Cardiac muscle cell (in vitro differentiated cells and primary cell): Measurements from ENCODE around the gene PPFIBP2. TPM values are rescaled to one million over a fixed set of nuclear protein-coding genes. Genes with fewer than 3 reads are reported as not detected.

ENCODE experiments used
- DNase-seq, 2 donors: peaks; one replicate each; pipeline versions ENCODE4 v3.0.0 to v3.0.0-alpha.2; 2010 to 2017; ENCODE audit warnings: low read depth in 1 of 2, low spot score in 1 of 2
- H3K27ac ChIP-seq: fragments of 200-600 bp; sonication (generic); 2 replicates; pipeline ENCODE4 v1.5.1; 2016
- H3K27me3 ChIP-seq: fragments of 200-600 bp; sonication (generic); 2 replicates; pipeline ENCODE4 v1.6.0; 2016; ENCODE audit warnings: control low read depth
- H3K36me3 ChIP-seq: fragments of 200-600 bp; sonication (generic); 2 replicates; pipeline ENCODE4 v1.5.1; 2016; ENCODE audit warnings: control low read depth
- H3K4me1 ChIP-seq: fragments of 200-600 bp; sonication (generic); 2 replicates; pipeline ENCODE4 v1.8.1; 2017; ENCODE audit warnings: low read depth, mild to moderate bottlenecking, mixed run types
- H3K4me3 ChIP-seq: fragments of 200-600 bp; sonication (generic); 2 replicates; pipeline ENCODE4 v1.5.1; 2016; ENCODE audit warnings: mild to moderate bottlenecking
- H3K9me3 ChIP-seq: fragments of 200-600 bp; sonication (generic); 2 replicates; pipeline ENCODE4 v1.5.1; 2017; ENCODE audit warnings: low read depth, mild to moderate bottlenecking, control low read depth
- CTCF ChIP-seq: IDR thresholded peaks from 2 replicates; pipeline ENCODE4 v1.5.1; 2012; ENCODE audit warnings: low read depth, mild to moderate bottlenecking, low read length
- polyA plus RNA-seq: library from polyadenylated mRNA; unstranded; fragments of >200 nt; fragmentation: Nextera tagmentation; extraction: Ambion mirVana; gene quantifications from 2 replicates; pipeline ENCODE4 v1.2.1, GENCODE V29; 2016
- total RNA-seq: library from RNA; depleted of rRNA; stranded (reverse); fragments of >200 nt; gene quantifications from 2 replicates; pipeline ENCODE4 v1.2.3, GENCODE V29; 2016

The PPFIBP2 gene
- total and polyA plus RNA-seq, 2 experiments from 2014 or later: 8.0 to 13.2 TPM

GRCh38 chr11:7552666-7553065, 38.9 kb downstream of the PPFIBP2 start:
- Histone ChIP-seq H3K36me3 (no peaks in the 10 kb centered on the region), H3K4me3 (no peak overlapping the region), H3K4me1 (no peaks in the 10 kb centered on the region), H3K9me3 (no peaks in the 10 kb centered on the region), H3K27ac (no peak overlapping the region), H3K27me3 (no peaks in the 10 kb centered on the region)
- DNase-seq: no peak
- no peak for TF ChIP-seq CTCF

DNA sequence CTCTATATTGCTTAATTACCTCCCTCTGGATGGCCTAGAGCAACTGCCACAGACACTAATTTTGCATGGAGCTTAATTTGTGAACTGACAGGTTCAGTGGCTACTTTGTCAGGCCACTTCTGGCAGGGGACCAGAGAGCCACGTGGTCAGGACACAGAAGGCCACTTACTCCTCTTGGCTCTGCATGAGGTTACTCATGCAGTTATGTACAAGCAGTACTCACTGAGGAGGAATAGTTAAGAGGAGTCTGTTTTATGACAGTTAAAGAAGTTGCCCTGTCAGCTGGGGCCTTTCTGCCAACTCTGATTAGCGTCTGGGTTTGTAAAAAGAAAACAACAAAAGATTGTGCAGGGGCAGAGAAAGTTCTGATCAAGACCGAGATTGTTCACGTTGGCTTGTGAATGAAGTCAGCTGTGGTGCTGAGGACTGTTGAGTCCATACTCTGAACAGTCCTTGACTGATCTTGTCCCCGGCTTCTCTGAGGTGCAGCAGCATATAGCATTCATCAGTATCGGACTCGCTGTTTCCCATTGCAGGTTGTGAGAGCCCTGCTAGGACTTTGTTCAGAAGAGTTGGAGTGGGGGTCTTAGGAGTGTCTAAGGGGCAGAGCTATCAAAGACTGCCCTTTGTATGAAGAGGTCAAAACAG, 41.4 kb downstream of the PPFIBP2 start:
- Histone ChIP-seq H3K27ac (no peak overlapping the region), H3K27me3 (no peaks in the 10 kb centered on the region), H3K36me3 (no peaks in the 10 kb centered on the region), H3K4me1 (no peaks in the 10 kb centered on the region), H3K9me3 (no peaks in the 10 kb centered on the region), H3K4me3 (no peak overlapping the region)
- DNase-seq: no peak
- TF ChIP-seq CTCF: no peak

- Histone ChIP-seq H3K4me1 (no peaks in the 10 kb centered on the region), H3K27ac (no peak overlapping the region), H3K36me3 (no peaks in the 10 kb centered on the region), H3K4me3 (no peak overlapping the region), H3K27me3 (no peaks in the 10 kb centered on the region), H3K9me3 (no peaks in the 10 kb centered on the region)
- no peak for TF ChIP-seq CTCF
- DNase-seq: no peak
Observed at GRCh38 chr11:7558046-7558445, 44.2 kb downstream of the PPFIBP2 start.

DNA sequence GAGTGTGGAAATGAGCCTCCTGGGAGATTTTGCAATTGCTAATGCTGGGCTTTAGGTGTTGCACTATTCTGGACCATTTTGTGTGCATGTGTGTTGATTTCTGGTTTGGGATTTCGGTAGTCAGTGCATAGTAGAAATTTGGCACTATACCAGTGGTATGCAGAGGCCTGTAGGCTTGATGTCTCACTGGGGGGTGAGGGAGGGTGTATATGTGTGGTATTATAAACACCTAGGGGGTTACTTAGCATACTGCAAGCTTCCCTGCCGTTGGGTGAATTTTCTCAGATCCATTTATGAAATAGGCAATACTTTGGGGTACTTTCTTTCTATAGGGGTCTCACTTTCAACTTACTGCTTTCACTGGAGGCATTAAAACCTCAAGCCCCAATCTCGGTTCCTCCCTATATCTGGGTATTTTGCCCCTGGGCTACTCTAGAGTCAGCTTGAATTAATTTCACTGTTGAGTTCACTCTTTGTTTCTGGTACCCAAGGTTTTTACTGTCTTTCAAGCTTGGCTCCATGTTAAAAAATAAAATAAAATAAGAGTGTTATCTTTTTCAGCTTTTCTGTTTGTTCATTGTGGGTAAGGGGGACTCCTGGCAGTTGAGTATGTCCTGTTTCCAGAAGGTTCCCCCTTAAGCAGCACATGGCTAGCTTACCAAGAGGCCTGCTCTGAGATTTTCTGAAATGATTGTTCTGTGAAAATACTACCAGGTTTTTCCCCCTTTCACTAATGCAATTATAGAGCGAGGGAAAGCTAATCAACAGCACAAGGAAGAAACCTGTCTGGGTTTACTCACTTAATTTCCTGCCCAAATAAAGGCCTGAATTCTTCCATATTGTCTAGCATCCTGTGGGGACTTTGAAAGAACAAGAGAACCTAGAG, 45.8 kb downstream of the PPFIBP2 start:
- no peak overlapping the region for H3K27ac ChIP-seq
- no peaks in the 10 kb centered on the region for H3K9me3 ChIP-seq
- TF ChIP-seq CTCF: no peak
- H3K4me1 ChIP-seq: no peaks in the 10 kb centered on the region
- no peaks in the 10 kb centered on the region for H3K36me3 ChIP-seq
- no peak for DNase-seq
- H3K27me3 ChIP-seq: no peaks in the 10 kb centered on the region
- H3K4me3 ChIP-seq: no peak overlapping the region

GRCh38 chr11:7561562-7561961, 47.8 kb downstream of the PPFIBP2 start:
- no peak for TF ChIP-seq CTCF
- Histone ChIP-seq H3K36me3 (no peaks in the 10 kb centered on the region), H3K9me3 (no peaks in the 10 kb centered on the region), H3K4me1 (no peaks in the 10 kb centered on the region), H3K27me3 (no peaks in the 10 kb centered on the region), H3K4me3 (no peak overlapping the region), H3K27ac (no peak overlapping the region)
- no peak for DNase-seq
